GM19193 (cell line): Measurements from ENCODE around the gene CREBRF.

ENCODE experiments used
- POLR2A ChIP-seq: IDR thresholded peaks from 4 replicates; pipeline ENCODE4 v1.6.1; 2011; ENCODE audit not compliant: insufficient read depth, insufficient read length; ENCODE audit errors: extremely low read depth

The CREBRF gene

GRCh38 chr5:173103411-173103810, 47.3 kb downstream of the CREBRF start:
- TF ChIP-seq POLR2A, result no peak

GRCh38 chr5:173108914-173109313, 52.8 kb downstream of the CREBRF start:
- no peak for TF ChIP-seq POLR2A

- TF ChIP-seq POLR2A, result no peak
These were observed 58.4 kb downstream of the CREBRF start for GRCh38 chr5:173114536-173114935.

GRCh38 chr5:173119719-173120118, 63.6 kb downstream of the CREBRF start:
- TF ChIP-seq POLR2A, result no peak

- TF ChIP-seq POLR2A, result no peak
These were observed 67.3 kb downstream of the CREBRF start for GRCh38 chr5:173123416-173123815.

GRCh38 chr5:173138707-173139106, 82.6 kb downstream of the CREBRF start:
- no peak for TF ChIP-seq POLR2A

GRCh38 chr5:173139631-173140030, 83.5 kb downstream of the CREBRF start:
- TF ChIP-seq POLR2A, result no peak

GRCh38 chr5:173140769-173141168, 84.6 kb downstream of the CREBRF start:
- no peak for TF ChIP-seq POLR2A

- no peak for TF ChIP-seq POLR2A
These were observed 87.4 kb downstream of the CREBRF start for GRCh38 chr5:173143567-173143966.

GRCh38 chr5:173144200-173145176, 88.3 kb downstream of the CREBRF start, which contains the start of gene BNIP1:
Gene BNIP1 (plus strand): TSS chr5:173144531. CDS start chr5:173144546, 15 bp downstream.
- peak; percentile 80 for TF ChIP-seq POLR2A

GRCh38 chr5:173148354-173148753, 92.2 kb downstream of the CREBRF start:
- TF ChIP-seq POLR2A, result no peak

GRCh38 chr5:173152547-173152946, 96.4 kb downstream of the CREBRF start:
- TF ChIP-seq POLR2A, result no peak

- no peak for TF ChIP-seq POLR2A
These were observed 97.7 kb downstream of the CREBRF start for GRCh38 chr5:173153842-173154241.

- TF ChIP-seq POLR2A, result no peak
These were observed 99.8 kb downstream of the CREBRF start for GRCh38 chr5:173155912-173156311.

- no peak for TF ChIP-seq POLR2A
These were observed 102.2 kb downstream of the CREBRF start for GRCh38 chr5:173158366-173158765.

- TF ChIP-seq POLR2A, result no peak
These were observed 103.1 kb downstream of the CREBRF start for GRCh38 chr5:173159256-173159655.
